ENCODE results near the gene ST8SIA2.
A peak's percentile ranks its signal among the peaks of the same experiment; 100 is the strongest.
"Not testable (repeated sequence)": the region's sequence is repeated elsewhere in the genome, so short reads cannot be mapped to it uniquely, and the experiment has no call there.

ST8SIA2 gene

DNA sequence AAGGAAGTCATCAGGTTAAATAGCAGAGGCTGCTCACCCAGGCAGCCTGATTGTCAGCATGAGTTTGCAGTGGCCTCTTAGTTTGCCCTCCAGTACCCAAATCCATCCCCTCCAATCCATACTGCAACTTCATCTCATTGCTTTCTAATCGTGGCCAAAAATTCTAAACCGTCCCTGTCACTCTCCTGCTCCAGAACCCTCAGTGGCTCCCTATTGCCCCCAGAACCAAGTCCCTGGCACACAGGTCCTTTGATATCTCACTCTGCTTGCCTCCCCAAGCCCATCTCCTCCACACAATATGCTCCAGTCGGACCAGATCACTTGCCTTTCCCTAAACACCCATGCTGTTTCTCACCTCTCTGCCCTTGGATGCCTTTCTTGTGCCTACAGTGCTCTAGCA, 49.7 kb downstream of the ST8SIA2 start:
- DNase-seq (ENCODE audit: low read depth): no peak

GRCh38 chr15:92444631-92445030, 51.0 kb downstream of the ST8SIA2 start:
- no peak for DNase-seq (ENCODE audit: low read depth)

DNA sequence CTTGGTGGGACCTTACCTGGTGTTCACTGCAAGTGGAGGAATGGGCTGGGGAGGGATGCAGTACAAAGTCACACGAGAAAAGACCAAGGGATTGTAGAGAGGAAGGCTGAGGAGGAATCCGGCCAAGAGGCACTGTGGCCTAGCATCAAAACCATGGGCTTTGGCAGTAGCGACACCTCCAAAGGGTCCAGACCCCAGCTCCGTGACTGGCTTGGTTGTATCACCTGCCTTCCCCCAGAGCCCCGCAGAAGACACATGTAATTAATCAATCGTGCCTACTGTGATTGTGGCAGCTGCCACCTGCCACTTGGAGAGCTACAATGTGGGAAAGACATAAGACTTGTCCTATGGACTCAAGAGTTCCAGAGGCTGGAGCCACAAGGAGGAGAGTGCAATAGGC, 54.7 kb downstream of the ST8SIA2 start:
- no peak for DNase-seq (ENCODE audit: low read depth)

GRCh38 chr15:92449476-92449875, 55.8 kb downstream of the ST8SIA2 start:
- peak; percentile 11 for DNase-seq (ENCODE audit: low read depth)

DNA sequence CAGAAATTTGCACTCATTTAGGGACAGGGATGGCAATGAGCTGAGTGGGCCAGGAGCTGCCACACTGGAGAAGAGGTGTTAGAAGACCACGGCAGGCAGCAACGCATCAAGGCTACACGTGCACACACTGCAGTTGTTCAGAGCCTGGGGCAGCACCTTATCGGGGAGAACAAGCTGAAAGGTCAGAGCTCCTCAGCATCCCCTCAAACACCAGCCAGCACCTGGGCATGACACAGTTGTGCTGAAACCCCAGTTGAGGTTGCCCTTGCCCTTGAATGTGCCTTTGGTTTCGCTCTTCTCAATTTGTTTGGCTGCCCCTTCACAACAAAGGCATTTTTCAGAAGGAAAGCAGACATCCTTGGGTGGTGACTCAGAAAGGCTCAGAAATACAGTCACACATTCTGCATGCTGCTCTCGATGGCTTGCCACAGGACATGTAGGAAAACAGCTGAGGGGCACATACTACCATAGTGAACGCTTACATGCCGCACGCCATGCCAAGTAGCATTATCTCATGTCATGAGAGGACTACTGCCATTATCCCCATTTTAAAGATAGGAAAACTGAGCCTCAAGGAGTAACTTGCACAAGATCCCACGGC, 57.6 kb downstream of the ST8SIA2 start:
- peak; percentile 53 for DNase-seq (ENCODE audit: low read depth)

- DNase-seq (ENCODE audit: low read depth): no peak
Observed at GRCh38 chr15:92452143-92452542, 58.5 kb downstream of the ST8SIA2 start.

DNA sequence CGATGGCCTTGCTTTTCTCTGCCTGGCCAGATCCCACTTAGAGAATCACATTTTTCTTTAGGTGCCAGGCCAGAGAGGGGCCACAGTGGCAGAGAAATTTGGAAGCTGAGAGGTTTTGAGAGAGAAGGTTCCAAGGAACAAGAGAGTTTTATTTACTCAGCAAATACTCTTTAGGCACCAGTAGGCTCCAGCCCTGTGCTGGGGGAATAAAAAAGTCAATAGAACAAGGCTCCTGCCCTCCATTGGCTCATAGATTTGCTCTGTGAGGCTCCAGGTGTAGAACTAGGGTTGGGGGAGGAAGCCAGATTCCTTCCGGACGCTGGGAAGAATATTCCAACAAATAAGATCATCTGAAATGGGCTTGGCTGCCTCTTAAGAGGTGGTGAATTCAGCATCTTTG, 59.9 kb downstream of the ST8SIA2 start:
- no peak for DNase-seq (ENCODE audit: low read depth)

GRCh38 chr15:92454555-92455105, 60.9 kb downstream of the ST8SIA2 start:
- DNase-seq (ENCODE audit: low read depth): no peak

DNA sequence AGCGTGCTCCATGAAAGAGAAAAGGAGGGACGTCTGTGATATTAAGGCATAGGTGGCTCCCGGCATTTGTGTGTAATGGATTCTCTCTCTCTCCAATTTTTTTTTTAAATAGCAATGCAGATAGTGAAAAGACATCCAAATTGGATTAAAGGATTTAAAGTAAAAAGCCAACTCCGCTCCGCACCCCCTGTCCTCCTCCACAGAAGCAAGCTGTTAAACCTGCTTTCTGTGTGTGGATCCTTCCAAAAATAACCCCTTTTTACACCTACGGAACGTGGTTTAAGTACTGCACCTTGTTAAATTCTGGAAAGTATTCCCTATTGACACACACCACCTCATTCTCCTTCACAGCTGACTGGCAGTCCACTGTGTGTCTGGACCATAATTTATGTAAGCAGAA, 61.6 kb downstream of the ST8SIA2 start:
- no peak for DNase-seq (ENCODE audit: low read depth)

DNA sequence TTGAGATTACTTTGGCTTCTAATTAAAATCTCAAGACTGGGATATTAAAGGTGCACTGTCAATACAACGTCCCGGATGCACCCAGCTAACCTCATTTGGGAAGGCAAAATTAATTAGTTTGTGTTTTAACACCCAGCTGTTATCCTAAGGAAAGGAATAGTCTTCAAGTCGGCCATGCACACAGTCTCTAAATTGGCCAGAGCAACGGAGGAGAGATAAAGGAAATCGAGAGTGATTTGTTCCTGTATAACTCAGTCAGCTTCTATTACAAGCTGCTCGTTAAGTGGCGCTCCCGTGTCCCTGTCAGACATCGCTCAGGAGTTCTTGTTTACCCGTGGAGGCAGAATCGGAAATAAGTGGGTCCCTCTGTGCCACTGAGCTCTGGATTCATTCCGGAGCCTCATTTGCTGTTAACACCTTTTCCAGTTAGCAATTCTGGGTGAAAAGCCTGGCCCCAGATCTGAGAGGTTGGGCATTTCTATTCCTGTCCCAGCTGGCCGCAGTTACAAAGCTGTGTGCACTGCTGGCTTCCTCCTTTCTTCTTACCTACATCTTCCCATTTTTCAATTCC, 63.9 kb downstream of the ST8SIA2 start:
- no peak for DNase-seq (ENCODE audit: low read depth)

GRCh38 chr15:92460023-92460422, 66.3 kb downstream of the ST8SIA2 start:
- no peak for DNase-seq (ENCODE audit: low read depth)

DNA sequence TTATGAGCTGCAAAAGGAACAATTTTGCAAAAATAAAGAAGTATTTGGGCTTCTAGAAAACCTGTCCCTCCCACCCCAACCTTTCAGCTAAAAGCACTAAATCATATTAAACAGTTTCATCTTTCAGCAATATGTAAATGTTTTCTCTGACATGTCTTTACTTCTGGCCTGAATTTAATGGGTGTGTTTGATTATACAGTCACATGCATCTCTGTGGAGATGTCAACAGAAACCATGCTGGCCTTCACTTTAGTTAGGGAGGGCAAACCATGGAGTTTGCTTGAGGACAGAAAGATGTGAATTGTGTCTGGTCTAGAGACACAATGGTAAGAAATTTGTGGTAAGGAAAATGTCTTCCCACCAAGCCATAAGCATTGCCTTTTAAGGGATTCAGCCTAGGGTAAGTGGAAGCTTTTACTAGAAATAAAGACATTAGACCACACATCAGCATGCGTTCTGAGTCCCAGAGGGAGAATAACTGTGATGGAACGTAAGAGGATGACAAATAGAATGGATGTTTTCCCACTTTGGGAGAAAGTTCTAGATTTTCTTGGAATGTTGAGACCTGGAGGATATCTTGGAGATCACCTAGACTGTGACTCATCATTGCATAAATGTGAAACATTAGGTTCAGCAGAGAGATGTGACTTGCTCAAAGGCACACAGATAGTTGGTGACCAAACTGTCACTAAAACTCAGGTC, 68.9 kb downstream of the ST8SIA2 start:
- no peak for DNase-seq (ENCODE audit: low read depth)

- no peak for DNase-seq (ENCODE audit: low read depth)
Observed at GRCh38 chr15:92463352-92463751, 69.7 kb downstream of the ST8SIA2 start.

- no peak for DNase-seq (ENCODE audit: low read depth)
Observed at GRCh38 chr15:92463826-92464225, 70.1 kb downstream of the ST8SIA2 start.

DNA sequence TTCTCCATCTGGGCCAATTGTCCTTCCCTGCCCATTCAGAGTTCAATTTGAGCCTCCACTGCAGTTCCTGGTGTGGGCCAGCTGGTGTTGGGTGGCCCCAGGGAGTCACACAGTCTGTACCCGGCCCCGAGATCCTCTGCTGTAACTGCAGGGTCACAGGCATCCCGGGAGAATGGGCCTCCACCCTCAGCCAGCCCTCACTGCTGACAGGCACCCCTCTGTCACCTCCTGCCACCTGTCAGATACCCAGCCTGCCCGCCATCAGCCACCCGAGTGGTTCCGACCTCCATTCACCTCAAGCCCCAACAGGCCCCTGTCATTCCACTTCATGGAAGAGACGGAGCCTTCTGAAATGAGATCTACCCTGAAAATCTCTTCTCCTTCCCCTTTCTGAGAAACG, 73.2 kb downstream of the ST8SIA2 start:
- DNase-seq (ENCODE audit: low read depth): no peak

- DNase-seq (ENCODE audit: low read depth): no peak
Observed at GRCh38 chr15:92467245-92467644, 73.6 kb downstream of the ST8SIA2 start.

DNA sequence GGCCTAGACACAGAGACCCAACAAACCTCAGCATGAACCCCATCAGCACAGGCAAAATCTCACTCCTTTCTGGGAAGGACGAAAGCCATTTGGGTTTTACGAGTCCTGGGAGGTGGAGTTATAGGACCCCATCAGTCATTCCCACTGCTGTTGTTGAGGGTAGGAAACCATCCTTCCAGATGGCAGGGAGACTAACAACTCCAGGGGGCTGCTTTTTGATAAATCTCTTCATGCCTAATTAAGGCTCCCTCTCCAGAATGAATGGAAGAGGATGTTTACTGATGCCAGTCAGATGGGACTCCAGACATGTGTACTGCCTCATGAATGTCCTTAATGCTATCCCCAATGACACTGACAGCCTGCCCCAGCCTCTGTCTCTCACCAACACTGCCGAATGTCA, 75.3 kb downstream of the ST8SIA2 start:
- no peak for DNase-seq (ENCODE audit: low read depth)

GRCh38 chr15:92471288-92471687, 77.6 kb downstream of the ST8SIA2 start:
- DNase-seq (ENCODE audit: low read depth): no peak

DNA sequence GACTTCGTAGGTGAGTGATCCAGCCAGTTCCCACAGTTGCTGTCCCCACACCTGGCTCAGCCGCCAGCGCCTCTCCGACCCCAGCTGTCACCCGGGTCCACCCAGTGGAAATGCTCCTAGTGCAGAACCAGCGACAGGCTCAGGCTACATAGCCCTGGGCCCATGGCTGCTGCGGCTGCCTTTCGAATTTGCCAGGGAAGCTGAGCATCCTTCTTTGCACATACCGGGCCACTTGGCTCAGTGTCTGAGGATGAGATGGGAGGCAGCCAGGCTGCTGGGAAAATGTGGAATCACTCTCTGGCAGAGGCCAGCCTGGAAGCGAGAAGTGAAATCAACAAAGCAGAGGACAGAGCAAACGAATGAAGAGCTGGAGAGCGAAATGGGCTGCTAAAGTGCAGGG, 80.1 kb downstream of the ST8SIA2 start:
- DNase-seq (ENCODE audit: low read depth): no peak

- DNase-seq (ENCODE audit: low read depth): not testable (repeated sequence)
Observed at GRCh38 chr15:92479730-92480129, 86.0 kb downstream of the ST8SIA2 start.

DNA sequence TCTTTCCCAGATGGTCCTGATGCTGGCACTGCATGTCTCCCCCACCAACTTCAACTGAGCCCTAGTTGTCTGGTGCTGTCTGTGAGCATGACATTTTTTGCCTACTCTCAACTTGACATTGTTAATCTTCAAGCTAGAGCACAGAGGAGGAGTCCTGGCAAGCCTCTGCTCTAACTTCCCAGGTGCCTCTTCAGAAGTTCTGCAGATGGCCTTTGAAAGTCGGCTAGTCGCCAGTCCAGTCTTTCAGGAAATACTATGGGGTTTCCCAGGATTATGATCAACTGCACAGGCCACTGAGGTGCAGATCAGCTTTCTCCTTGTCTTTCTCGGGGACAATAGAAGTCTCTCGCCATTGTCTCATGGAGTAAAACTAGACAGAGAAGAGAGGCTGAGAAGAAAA, 86.7 kb downstream of the ST8SIA2 start:
- no peak for DNase-seq (ENCODE audit: low read depth)

- no peak for DNase-seq (ENCODE audit: low read depth)
Observed at GRCh38 chr15:92485441-92485840, 91.8 kb downstream of the ST8SIA2 start.

GRCh38 chr15:92492551-92493115, 99.0 kb downstream of the ST8SIA2 start:
- no peak for DNase-seq (ENCODE audit: low read depth)

Data from non-pigmented ciliary epithelial cell (primary cell).